IMR-90 (cell line): ENCODE results near the gene MDC1. TPM values are rescaled to one million over a fixed set of nuclear protein-coding genes. Genes with fewer than 3 reads are reported as not detected.

ENCODE experiments used
- ATAC-seq: fragments of 200-7000 bp; cut with Tn5 transposase; 2 replicates; pipeline ENCODE4 v1.9.1; 2020; ENCODE audit warnings: low read depth, mild to moderate bottlenecking, moderate library complexity
- BruUV-seq: library from RNA; stranded (reverse); fragments of 400-500 nt; replicated peaks from 2 replicates; lab custom pipeline; 2021; lab: Mats Ljungman, UMichigan
- CTCF ChIA-PET: fragments of 300-600 bp; formaldehyde crosslinking; extraction: SDS; loops from one replicate; lab custom pipeline; 2021; ENCODE audit warnings: antibody characterized with exemption; lab: Yijun Ruan, JAX
- POLR2A ChIA-PET: fragments of 300-600 bp; sonication (Branson Sonifier 250); formaldehyde crosslinking; loops from one replicate; lab custom pipeline; 2022; ENCODE audit warnings: antibody characterized with exemption; ENCODE audit not compliant: unreplicated experiment; lab: Charles Lee
- DNase-seq: peaks from one replicate; pipeline ENCODE4 v3.0.0; 2013
- H2AFZ ChIP-seq: replicated peaks from 2 replicates; pipeline ENCODE3; 2013; ENCODE audit warnings: low read length, mild to moderate bottlenecking; ENCODE audit not compliant: poor library complexity
- H2AK5ac ChIP-seq: 2 replicates; pipeline ENCODE4 v1.6.1; 2013; ENCODE audit warnings: low read depth, low read length, inconsistent platforms
- H2AK9ac ChIP-seq: replicated peaks from 2 replicates; pipeline ENCODE3; 2013; ENCODE audit warnings: mild to moderate bottlenecking, low read depth, low read length, moderate library complexity; ENCODE audit not compliant: poor library complexity
- H2BK120ac ChIP-seq: 2 replicates; pipeline ENCODE4 v1.6.1; 2013; ENCODE audit warnings: low read depth, low read length, inconsistent platforms
- H2BK15ac ChIP-seq: 3 replicates; pipeline ENCODE4 v1.6.1; 2013; ENCODE audit warnings: low read depth, low read length, inconsistent platforms
- H2BK20ac ChIP-seq: 2 replicates; pipeline ENCODE4 v1.6.1; 2013; ENCODE audit warnings: low read depth, mild to moderate bottlenecking, inconsistent platforms, low read length, moderate library complexity
- H2BK5ac ChIP-seq: 2 replicates; pipeline ENCODE4 v1.6.1; 2013; ENCODE audit warnings: mild to moderate bottlenecking, low read depth, low read length, inconsistent platforms; ENCODE audit not compliant: poor library complexity, severe bottlenecking
- H3K14ac ChIP-seq: replicated peaks from 2 replicates; pipeline ENCODE4 v1.6.1; 2013; ENCODE audit warnings: low read depth, low read length, inconsistent platforms
- H3K18ac ChIP-seq: 2 replicates; pipeline ENCODE4 v1.6.1; 2013; ENCODE audit warnings: low read depth, low read length, control low read depth
- H3K23ac ChIP-seq: 2 replicates; pipeline ENCODE4 v1.6.1; 2013; ENCODE audit warnings: low read depth, low read length, inconsistent platforms
- H3K27ac ChIP-seq: 2 replicates; pipeline ENCODE4 v1.5.1; 2013; ENCODE audit warnings: mild to moderate bottlenecking, control low read depth, low read length; ENCODE audit not compliant: insufficient read depth
- H3K27me3 ChIP-seq: 2 replicates; pipeline ENCODE4 v1.6.1; 2013; ENCODE audit warnings: low read length; ENCODE audit not compliant: control insufficient read depth, insufficient read depth
- H3K36me3 ChIP-seq: 2 replicates; pipeline ENCODE4 v1.6.1; 2013; ENCODE audit warnings: low read length, mixed read lengths; ENCODE audit not compliant: control insufficient read depth, insufficient read depth
- H3K4ac ChIP-seq: 2 replicates; pipeline ENCODE4 v1.6.1; 2013; ENCODE audit warnings: low read depth, low read length, inconsistent platforms
- H3K4me1 ChIP-seq: 2 replicates; pipeline ENCODE4 v1.6.1; 2013; ENCODE audit warnings: low read length, mixed read lengths; ENCODE audit not compliant: control insufficient read depth, insufficient read depth
- H3K4me2 ChIP-seq: 2 replicates; pipeline ENCODE4 v1.6.1; 2013; ENCODE audit warnings: low read depth, mild to moderate bottlenecking, control low read depth, low read length, moderate library complexity
- H3K4me3 ChIP-seq: 2 replicates; pipeline ENCODE4 v1.5.1; 2013; ENCODE audit warnings: low read depth, mild to moderate bottlenecking, control low read depth, low read length, moderate library complexity; ENCODE audit not compliant: insufficient read depth
- H3K56ac ChIP-seq: 2 replicates; pipeline ENCODE4 v1.6.1; 2013; ENCODE audit warnings: low read length, inconsistent platforms; ENCODE audit not compliant: insufficient read depth; ENCODE audit errors: extremely low read depth
- H3K79me1 ChIP-seq, 2 experiments: 2 replicates each; pipeline ENCODE4 v1.6.1; 2013; ENCODE audit warnings: low read length in 2 of 2, inconsistent platforms in 1 of 2, low read depth in 1 of 2
- H3K9ac ChIP-seq: 2 replicates; pipeline ENCODE4 v1.6.1; 2013; ENCODE audit warnings: low read depth, low read length, control low read depth
- H3K9me1 ChIP-seq: 2 replicates; pipeline ENCODE4 v1.6.1; 2013; ENCODE audit warnings: low read length, inconsistent platforms; ENCODE audit not compliant: insufficient read depth
- H3K9me3 ChIP-seq: 2 replicates; pipeline ENCODE4 v1.6.1; 2013; ENCODE audit warnings: low read length; ENCODE audit not compliant: control insufficient read depth, insufficient read depth
- H4K20me1 ChIP-seq: 2 replicates; pipeline ENCODE4 v1.6.1; 2013; ENCODE audit warnings: low read length, inconsistent platforms; ENCODE audit not compliant: insufficient read depth
- H4K5ac ChIP-seq: 2 replicates; pipeline ENCODE4 v1.6.1; 2013; ENCODE audit warnings: mild to moderate bottlenecking, low read depth, low read length, control low read depth
- H4K8ac ChIP-seq, 2 experiments: 2 replicates each; pipeline ENCODE4 v1.6.1; 2013; ENCODE audit warnings: low read depth in 2 of 2, low read length in 2 of 2, control low read depth in 1 of 2, inconsistent platforms in 1 of 2
- H4K91ac ChIP-seq: 2 replicates; pipeline ENCODE4 v1.6.1; 2013; ENCODE audit warnings: low read depth, low read length, inconsistent platforms; ENCODE audit not compliant: insufficient read depth
- BHLHE40 ChIP-seq: fragments of 150-350 bp; IDR thresholded peaks from 2 replicates; pipeline ENCODE4 v1.6.1; 2016; ENCODE audit warnings: mild to moderate bottlenecking, low read depth, low read length
- CEBPB ChIP-seq: IDR thresholded peaks from 2 replicates; pipeline ENCODE4 v1.6.1; 2012; ENCODE audit warnings: low read depth, low read length, improper control_type of control experiment
- CHD1 ChIP-seq: IDR thresholded peaks from 2 replicates; pipeline ENCODE4 v1.6.1; 2012; ENCODE audit warnings: low read depth, low read length, improper control_type of control experiment
- ELK1 ChIP-seq: fragments of 150-350 bp; IDR thresholded peaks from 2 replicates; pipeline ENCODE4 v1.6.1; 2016; ENCODE audit warnings: low read depth, mild to moderate bottlenecking, low read length, moderate library complexity, borderline replicate concordance
- FOS ChIP-seq: fragments of 150-350 bp; IDR thresholded peaks from 2 replicates; pipeline ENCODE4 v1.6.1; 2016; ENCODE audit warnings: low read depth, low read length
- MAFK ChIP-seq: IDR thresholded peaks from 2 replicates; pipeline ENCODE4 v1.6.1; 2012; ENCODE audit warnings: low read depth, low read length, improper control_type of control experiment
- MAZ ChIP-seq: IDR thresholded peaks from 2 replicates; pipeline ENCODE4 v1.6.1; 2012; ENCODE audit warnings: low read depth, mild to moderate bottlenecking, low read length, improper control_type of control experiment, moderate library complexity, borderline replicate concordance
- MXI1 ChIP-seq: IDR thresholded peaks from 2 replicates; pipeline ENCODE4 v1.6.1; 2012; ENCODE audit warnings: low read depth, mild to moderate bottlenecking, low read length, moderate library complexity, borderline replicate concordance
- NFE2L2 ChIP-seq: fragments of 150-350 bp; IDR thresholded peaks from 2 replicates; pipeline ENCODE4 v1.6.1; 2016; ENCODE audit warnings: low read depth, mild to moderate bottlenecking, low read length
- POLR2A ChIP-seq: IDR thresholded peaks from 2 replicates; pipeline ENCODE4 v1.6.1; 2012; ENCODE audit warnings: mild to moderate bottlenecking, low read depth, low read length
- RAD21 ChIP-seq: IDR thresholded peaks from 2 replicates; pipeline ENCODE4 v1.6.1; 2012; ENCODE audit warnings: low read length, improper control_type of control experiment
- RCOR1 ChIP-seq: IDR thresholded peaks from 2 replicates; pipeline ENCODE4 v1.6.1; 2012; ENCODE audit warnings: mild to moderate bottlenecking, low read length, improper control_type of control experiment; ENCODE audit not compliant: insufficient replicate concordance
- RFX5 ChIP-seq: IDR thresholded peaks from 2 replicates; pipeline ENCODE4 v1.8.0; 2012; ENCODE audit warnings: low read depth, mild to moderate bottlenecking, low read length, moderate library complexity
- SMC3 ChIP-seq: fragments of 150-350 bp; IDR thresholded peaks from 2 replicates; pipeline ENCODE4 v1.6.1; 2016; ENCODE audit warnings: low read depth, mild to moderate bottlenecking, antibody characterized with exemption, low read length, moderate library complexity
- WGBS, 2 experiments: methylation state at CpG; one replicate each; pipeline versions ENCODE4 v1.1.5 to v1.1.7; 2013; ENCODE audit warnings: missing lambda C conversion rate in 2 of 2; ENCODE audit not compliant: insufficient read length in 1 of 2; ENCODE audit errors: extremely low coverage in 2 of 2; 5-methylcytosine and 5-hydroxymethylcytosine counted together
- dilution Hi-C: fragments of 300-500 bp; cut with HindIII; formaldehyde crosslinking; loops from one replicate; pipeline ENCODE4 v1.14.3; 2018; ENCODE audit warnings: low sequenced_read_pairs; ENCODE audit not compliant: unreplicated experiment
- in situ Hi-C: fragments of 300-500 bp; cut with MboI; formaldehyde crosslinking; loops from 3 replicates; pipeline ENCODE4 v1.14.3; 2019; ENCODE audit warnings: low sequenced_read_pairs, inconsistent platforms, mixed read lengths
- intact Hi-C: fragments of 100-400 bp; cut with micrococcal nuclease; formaldehyde crosslinking; loops from 2 replicates; pipeline ENCODE4 v1.10.0; 2022
- polyA plus RNA-seq, 3 experiments: library from polyadenylated mRNA; depleted of rRNA; stranded (reverse); fragments of >200 nt; gene quantifications; 2 replicates each; pipeline ENCODE4 v1.2.3, GENCODE V29; 2012; ENCODE audit warnings: low replicate concordance in 1 of 3
- total RNA-seq: library from RNA; depleted of rRNA; stranded (reverse); fragments of >200 nt; gene quantifications from 2 replicates; pipeline ENCODE4 v1.2.3, GENCODE V29; 2012
- TF ChIP-seq, protein P1 (sequence below): conservative IDR thresholded peaks from 2 replicates; pipeline ENCODE4 v1.5.1; 2012; ENCODE audit warnings: mild to moderate bottlenecking, low read depth, low read length, improper control_type of control experiment
- TF ChIP-seq, protein P2 (sequence below): fragments of 150-350 bp; IDR thresholded peaks from 2 replicates; pipeline ENCODE4 v1.6.1; 2017; ENCODE audit warnings: mild to moderate bottlenecking, antibody characterized with exemption, low read length, low read depth

The MDC1 gene
- total and polyA plus RNA-seq, 2 of the 4 experiments (the other 2 are of a cell fraction) = 4.5 to 12.1 TPM

- H4K8ac ChIP-seq = no peak overlapping the region
- no peak overlapping the region for H2AFZ ChIP-seq
- dilution Hi-C loops = no loop called here
- no peak overlapping the region for H3K14ac ChIP-seq
- no peak overlapping the region for H3K56ac ChIP-seq
- H3K9me1 ChIP-seq = peaks cover 5% of the 10 kb centered on the region
- no peak overlapping the region for H3K23ac ChIP-seq
- H2BK20ac ChIP-seq = no peak overlapping the region
- peaks cover 4% of the 10 kb centered on the region; the same call in 1 of the 2 replicates for H3K4me1 ChIP-seq
- no peaks in the 10 kb centered on the region for H3K9me3 ChIP-seq
- no peak overlapping the region for H3K4me2 ChIP-seq
- no peak overlapping the region for H3K9ac ChIP-seq
- no peak overlapping the region for H3K27ac ChIP-seq
- H3K27me3 ChIP-seq = no peaks in the 10 kb centered on the region
- peaks cover 26% of the 10 kb centered on the region for H3K36me3 ChIP-seq
- intact Hi-C loops = no loop called here
- H2BK120ac ChIP-seq = no peak overlapping the region
- no peak overlapping the region for H3K18ac ChIP-seq
- no peak overlapping the region for H4K91ac ChIP-seq
- H3K4ac ChIP-seq = no peak overlapping the region
- no peak for DNase-seq
- H2BK15ac ChIP-seq = no peak overlapping the region
- no peaks in the 10 kb centered on the region for H4K20me1 ChIP-seq
- ChIA-PET CTCF (no interaction called here), POLR2A (no interaction called here)
- no peak overlapping the region for H4K5ac ChIP-seq
- TF ChIP-seq RFX5 = no peak
- no peak for TF ChIP-seq MAFK
- TF ChIP-seq CHD1 = no peak
- TF ChIP-seq SMC3 = no peak
- no peak for TF ChIP-seq ELK1
- TF ChIP-seq RCOR1 = no peak
- TF ChIP-seq RAD21 = no peak
- no peak for TF ChIP-seq MXI1
- TF ChIP-seq, protein P1, sequence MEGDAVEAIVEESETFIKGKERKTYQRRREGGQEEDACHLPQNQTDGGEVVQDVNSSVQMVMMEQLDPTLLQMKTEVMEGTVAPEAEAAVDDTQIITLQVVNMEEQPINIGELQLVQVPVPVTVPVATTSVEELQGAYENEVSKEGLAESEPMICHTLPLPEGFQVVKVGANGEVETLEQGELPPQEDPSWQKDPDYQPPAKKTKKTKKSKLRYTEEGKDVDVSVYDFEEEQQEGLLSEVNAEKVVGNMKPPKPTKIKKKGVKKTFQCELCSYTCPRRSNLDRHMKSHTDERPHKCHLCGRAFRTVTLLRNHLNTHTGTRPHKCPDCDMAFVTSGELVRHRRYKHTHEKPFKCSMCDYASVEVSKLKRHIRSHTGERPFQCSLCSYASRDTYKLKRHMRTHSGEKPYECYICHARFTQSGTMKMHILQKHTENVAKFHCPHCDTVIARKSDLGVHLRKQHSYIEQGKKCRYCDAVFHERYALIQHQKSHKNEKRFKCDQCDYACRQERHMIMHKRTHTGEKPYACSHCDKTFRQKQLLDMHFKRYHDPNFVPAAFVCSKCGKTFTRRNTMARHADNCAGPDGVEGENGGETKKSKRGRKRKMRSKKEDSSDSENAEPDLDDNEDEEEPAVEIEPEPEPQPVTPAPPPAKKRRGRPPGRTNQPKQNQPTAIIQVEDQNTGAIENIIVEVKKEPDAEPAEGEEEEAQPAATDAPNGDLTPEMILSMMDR = no peak
- TF ChIP-seq, protein P2, sequence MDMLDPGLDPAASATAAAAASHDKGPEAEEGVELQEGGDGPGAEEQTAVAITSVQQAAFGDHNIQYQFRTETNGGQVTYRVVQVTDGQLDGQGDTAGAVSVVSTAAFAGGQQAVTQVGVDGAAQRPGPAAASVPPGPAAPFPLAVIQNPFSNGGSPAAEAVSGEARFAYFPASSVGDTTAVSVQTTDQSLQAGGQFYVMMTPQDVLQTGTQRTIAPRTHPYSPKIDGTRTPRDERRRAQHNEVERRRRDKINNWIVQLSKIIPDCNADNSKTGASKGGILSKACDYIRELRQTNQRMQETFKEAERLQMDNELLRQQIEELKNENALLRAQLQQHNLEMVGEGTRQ = no peak
- TF ChIP-seq FOS = no peak
- no peak for TF ChIP-seq BHLHE40
- TF ChIP-seq CEBPB = no peak
- no peak for TF ChIP-seq NFE2L2
- TF ChIP-seq MAZ = no peak
- TF ChIP-seq POLR2A = no peak
- H2AK9ac ChIP-seq = no peak overlapping the region
- no peak overlapping the region for H3K4me3 ChIP-seq
- in situ Hi-C loops = no loop called here
- H2BK5ac ChIP-seq = no peak overlapping the region
- H3K79me1 ChIP-seq = peaks cover 11 to 25% of the 10 kb centered on the region in 2 experiments
- BruUV-seq = no TSS peak
- WGBS, 2 experiments = 94% methylated on average over 6 of the region's 7 CpGs; no CpG with 5 or more reads in 1 of the 2 experiments
- H2AK5ac ChIP-seq = no peak overlapping the region
- no peak for ATAC-seq
Measured at GRCh38 chr6:30712441-30712945, 4.6 kb downstream of the MDC1 start.
